Stimulated activated CD8-positive, alpha-beta memory T cell treated with anti-CD3 and anti-CD28 coated beads, Interleukin-4, amount 100 ng/mL, for 4 hours (primary cell): ENCODE results near the gene WNT6.
A peak's percentile ranks its signal among the peaks of the same experiment; 100 is the strongest.

ENCODE experiments used
- DNase-seq, 2 donors: peaks; one replicate each; pipeline ENCODE4 v3.0.0-alpha.2; 2020; ENCODE audit warnings: low read depth in 2 of 2, low spot score in 1 of 2

Gene WNT6

GRCh38 chr2:218857371-218858137, 2.1 kb upstream of the WNT6 start:
- no peak for DNase-seq

DNA sequence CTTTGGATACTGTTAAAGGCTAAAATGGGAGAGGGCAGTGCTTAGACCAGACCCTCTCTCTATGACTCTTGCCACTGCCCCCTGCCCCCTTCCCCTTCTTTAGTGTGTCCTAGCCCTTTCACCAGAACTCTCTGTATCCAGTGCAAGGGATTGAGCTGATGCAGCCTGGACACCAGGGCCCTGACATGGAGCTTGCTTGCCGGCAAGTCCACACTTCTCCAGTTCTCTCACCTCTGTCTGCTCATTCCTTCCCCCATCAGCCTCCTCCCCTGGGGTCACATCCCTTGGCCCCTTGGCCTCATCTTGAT, 1.5 kb upstream of the WNT6 start:
- DNase-seq: no peak

DNA sequence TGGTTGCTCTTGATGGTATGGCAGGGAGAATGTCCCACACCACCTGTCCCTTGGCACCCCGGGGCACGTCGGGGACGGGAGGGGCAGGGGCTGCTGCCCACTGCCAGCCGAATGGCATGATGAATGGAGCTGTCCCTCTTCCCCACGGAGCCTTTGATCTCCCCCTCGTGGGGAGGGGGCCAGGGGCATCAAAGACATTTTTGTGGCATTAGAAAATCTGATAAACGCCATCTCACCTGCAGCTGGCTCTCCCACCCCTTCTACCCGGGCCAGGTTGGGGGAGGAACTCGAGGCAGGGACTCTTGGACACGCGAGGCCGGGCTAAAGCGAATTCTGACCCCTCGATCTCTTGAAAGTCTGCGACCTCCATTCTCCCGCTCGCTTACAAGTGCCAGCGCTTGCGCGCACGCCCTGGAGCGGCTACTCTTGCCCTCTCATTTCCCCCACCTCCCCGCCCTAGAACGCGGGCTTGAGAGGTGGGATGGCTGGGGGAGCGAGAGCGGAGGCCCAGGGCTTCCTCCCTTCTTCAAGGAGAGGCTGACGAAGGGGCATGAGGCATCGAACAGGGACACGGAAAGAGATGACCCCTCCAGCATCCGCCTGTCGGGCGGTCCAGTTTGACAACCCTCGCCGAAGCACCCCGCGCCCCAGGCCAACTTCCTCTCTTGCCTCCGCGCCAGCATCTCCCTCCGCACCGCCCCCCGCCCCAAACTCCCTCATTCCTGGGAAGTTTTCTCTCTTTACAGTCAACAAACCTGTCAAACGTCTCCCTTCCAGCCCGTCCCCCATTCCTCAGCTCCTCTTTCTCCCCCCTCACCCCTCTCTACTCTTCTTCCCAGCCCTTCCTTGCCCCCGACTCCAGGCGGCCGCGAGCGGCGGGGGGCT, 692 bp upstream of the WNT6 start:
- no peak for DNase-seq

- DNase-seq: no peak
Measured at GRCh38 chr2:218859988-218860831, 605 bp downstream of the WNT6 start.

- DNase-seq: no peak
Measured at GRCh38 chr2:218860950-218861381, 1.4 kb downstream of the WNT6 start.

GRCh38 chr2:218861645-218862318, 2.2 kb downstream of the WNT6 start:
- DNase-seq: no peak

DNA sequence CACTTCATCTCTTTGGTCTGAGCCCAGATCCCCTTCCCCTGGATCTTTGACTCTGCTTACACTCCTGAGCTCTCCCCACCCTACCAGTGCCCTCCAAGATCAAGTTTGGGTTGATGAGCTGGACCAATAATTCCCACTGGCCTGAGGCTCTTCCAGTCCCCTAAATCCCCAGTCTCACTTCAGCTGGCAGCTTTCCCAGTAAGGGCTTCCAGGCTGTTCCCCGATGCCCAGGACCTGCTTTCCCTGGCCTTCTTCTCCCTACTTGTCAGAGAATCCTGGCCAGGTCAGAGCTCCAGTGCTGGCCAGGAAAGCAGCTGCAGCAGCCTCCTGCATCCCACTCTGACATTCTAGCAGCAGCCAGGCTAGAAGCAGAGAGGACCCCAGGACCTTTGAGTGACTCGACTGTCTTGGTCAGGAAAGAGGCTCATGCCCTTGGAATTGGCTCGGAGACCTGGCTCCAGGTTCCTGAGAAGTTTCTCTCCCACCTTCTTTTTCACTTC, 3.5 kb downstream of the WNT6 start:
- DNase-seq: no peak

- DNase-seq: no peak
Measured at GRCh38 chr2:218865396-218865795, 5.8 kb downstream of the WNT6 start.

- no peak for DNase-seq
Measured at GRCh38 chr2:218865999-218866398, 6.4 kb downstream of the WNT6 start.

DNA sequence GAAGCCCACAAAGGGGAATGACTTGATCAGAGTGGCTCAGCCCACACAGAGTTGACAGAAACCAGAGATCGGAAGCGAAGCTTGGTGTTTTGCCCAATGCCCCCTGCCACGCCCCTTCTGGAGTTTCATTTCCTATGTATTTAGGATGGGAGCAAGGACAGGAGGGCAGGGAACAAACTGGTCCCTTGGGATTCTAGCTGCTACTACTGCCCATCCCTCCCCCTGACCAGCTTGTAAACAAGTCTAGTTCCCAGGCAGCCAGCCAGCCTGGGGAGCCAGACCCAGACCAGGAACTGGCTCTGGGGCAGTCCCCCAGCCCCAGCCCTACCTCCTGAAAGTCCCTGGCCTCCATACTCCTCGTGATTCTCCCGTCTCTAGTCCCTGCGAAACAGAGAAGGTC, 8.3 kb downstream of the WNT6 start:
- DNase-seq: no peak

GRCh38 chr2:218869064-218869463, 9.5 kb downstream of the WNT6 start:
- no peak for DNase-seq

GRCh38 chr2:218870984-218871344, 11.4 kb downstream of the WNT6 start:
- DNase-seq: no peak

- no peak for DNase-seq
Measured at GRCh38 chr2:218871345-218872302, 12.0 kb downstream of the WNT6 start.

GRCh38 chr2:218872645-218873358, 13.2 kb downstream of the WNT6 start:
- DNase-seq: no peak

GRCh38 chr2:218873359-218874194, 14.0 kb downstream of the WNT6 start:
- DNase-seq: no peak

- no peak for DNase-seq
Measured at GRCh38 chr2:218875692-218876246, 16.2 kb downstream of the WNT6 start.

DNA sequence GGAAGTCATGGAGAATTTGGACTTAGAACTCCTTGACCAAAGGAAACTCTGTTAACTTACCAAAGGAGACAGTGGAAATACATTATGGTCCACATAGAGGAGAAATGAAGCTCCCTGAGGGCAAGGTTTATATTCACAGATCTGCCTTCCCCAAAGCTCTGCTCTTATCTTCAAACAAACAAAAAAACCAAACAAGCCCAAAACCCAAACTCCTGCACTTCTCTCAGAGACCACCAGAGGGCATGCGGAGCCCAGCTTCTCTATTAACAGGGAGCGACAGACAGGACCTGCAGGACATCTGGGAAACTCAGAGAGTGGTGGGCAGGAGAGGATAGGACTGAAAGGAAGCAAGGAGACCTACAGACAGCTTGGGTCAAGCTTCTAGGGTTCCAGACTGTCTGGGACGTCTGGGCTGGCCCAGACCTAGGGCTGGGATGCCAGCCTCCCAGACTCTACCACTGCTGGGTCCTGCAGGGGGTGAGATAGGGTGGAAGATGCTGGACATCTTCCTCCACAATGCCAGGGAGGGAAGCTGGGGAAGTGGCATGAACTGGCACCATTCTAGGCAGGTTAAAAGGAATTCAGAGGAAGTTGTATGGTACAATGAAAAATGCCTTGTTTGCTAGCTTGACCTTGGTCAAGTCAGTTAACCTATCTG, 17.1 kb downstream of the WNT6 start:
- peak; percentile 43 to 66 for DNase-seq
